NCI-H510A treated with DMSO at 0.1 percent for 48 hours (cell line): ENCODE results near the gene PIP4K2A.

Experiments used
- DNase-seq: peaks from one replicate; lab custom pipeline; 2025; lab: John Stamatoyannopoulos, UW

The PIP4K2A gene

GRCh38 chr10:22666287-22667092 is 47.9 kb downstream of the PIP4K2A start:
- peak; percentile 9 for DNase-seq

GRCh38 chr10:22665329-22665728 is 49.0 kb downstream of the PIP4K2A start:
- DNase-seq, result no peak

GRCh38 chr10:22662733-22663330 is 51.5 kb downstream of the PIP4K2A start:
- peak; percentile 30 for DNase-seq

- no peak for DNase-seq
Measured at GRCh38 chr10:22659866-22660265, 54.5 kb downstream of the PIP4K2A start.

GRCh38 chr10:22658745-22659410 is 55.5 kb downstream of the PIP4K2A start:
- DNase-seq, result no peak

GRCh38 chr10:22657566-22658225 is 56.7 kb downstream of the PIP4K2A start:
- DNase-seq, result no peak

GRCh38 chr10:22657024-22657423 is 57.4 kb downstream of the PIP4K2A start:
- DNase-seq, result no peak

- no peak for DNase-seq
Measured at GRCh38 chr10:22656036-22656435, 58.3 kb downstream of the PIP4K2A start.

- DNase-seq, result no peak
Measured at GRCh38 chr10:22655312-22655981, 58.9 kb downstream of the PIP4K2A start.

- no peak for DNase-seq
Measured at GRCh38 chr10:22652988-22653481, 61.3 kb downstream of the PIP4K2A start.

GRCh38 chr10:22651276-22651980 is 63.0 kb downstream of the PIP4K2A start:
- DNase-seq, result no peak

- no peak for DNase-seq
Measured at GRCh38 chr10:22649994-22650393, 64.4 kb downstream of the PIP4K2A start.

- DNase-seq, result no peak
Measured at GRCh38 chr10:22649390-22649841, 65.0 kb downstream of the PIP4K2A start.

- no peak for DNase-seq
Measured at GRCh38 chr10:22648547-22648961, 65.8 kb downstream of the PIP4K2A start.

GRCh38 chr10:22647244-22647643 is 67.1 kb downstream of the PIP4K2A start:
- no peak for DNase-seq

- DNase-seq, result no peak
Measured at GRCh38 chr10:22646388-22646853, 68.0 kb downstream of the PIP4K2A start.

GRCh38 chr10:22644222-22644621 is 70.2 kb downstream of the PIP4K2A start:
- no peak for DNase-seq

GRCh38 chr10:22643775-22644174 is 70.6 kb downstream of the PIP4K2A start:
- DNase-seq, result no peak

- no peak for DNase-seq
Measured at GRCh38 chr10:22643116-22643515, 71.3 kb downstream of the PIP4K2A start.

- no peak for DNase-seq
Measured at GRCh38 chr10:22641743-22642142, 72.6 kb downstream of the PIP4K2A start.

GRCh38 chr10:22640359-22640758 is 74.0 kb downstream of the PIP4K2A start:
- no peak for DNase-seq
